ENCODE measurements around the gene ELOVL4. TPM values are rescaled to one million over a fixed set of nuclear protein-coding genes. Genes with fewer than 3 reads are reported as not detected.

The ELOVL4 gene
- total RNA-seq, 4 donors from 2014 or later: 0.67 to 1.1 (median 0.85) TPM; not detected in 1

DNA sequence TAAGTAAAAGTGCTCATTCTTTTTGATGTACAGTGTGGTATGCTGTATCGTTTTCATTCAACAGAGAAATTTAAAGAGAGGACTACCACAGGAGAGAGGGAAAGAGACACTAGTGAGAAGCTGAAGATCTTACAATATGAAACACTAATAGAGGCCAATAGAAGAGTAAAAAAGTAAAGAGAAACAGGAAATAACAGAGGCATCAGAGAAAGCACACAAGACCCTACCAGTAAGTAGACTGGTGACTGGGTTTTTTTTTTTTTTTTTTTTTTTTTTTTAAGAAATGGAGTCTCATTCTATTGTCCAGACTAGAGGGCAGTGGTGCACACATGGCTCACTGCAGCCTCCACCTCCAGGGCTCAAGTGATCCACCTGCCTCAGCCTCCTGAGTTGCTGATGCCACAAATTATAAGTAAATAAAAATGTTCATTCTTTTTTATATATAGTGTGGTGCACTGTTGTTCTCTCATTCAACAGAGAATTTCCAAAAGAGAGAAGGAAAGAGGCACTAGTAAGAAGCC lies 18.8 kb downstream of the ELOVL4 start:
- Histone ChIP-seq H3K9me3 (no peaks in the 10 kb centered on the region), H3K27ac (no peak overlapping the region), H3K4me1 (no peaks in the 10 kb centered on the region), H3K27me3 (no peaks in the 10 kb centered on the region), H3K36me3 (no peaks in the 10 kb centered on the region), H3K4me3 (no peak overlapping the region)
- no peak for DNase-seq
- TF ChIP-seq, protein P1, sequence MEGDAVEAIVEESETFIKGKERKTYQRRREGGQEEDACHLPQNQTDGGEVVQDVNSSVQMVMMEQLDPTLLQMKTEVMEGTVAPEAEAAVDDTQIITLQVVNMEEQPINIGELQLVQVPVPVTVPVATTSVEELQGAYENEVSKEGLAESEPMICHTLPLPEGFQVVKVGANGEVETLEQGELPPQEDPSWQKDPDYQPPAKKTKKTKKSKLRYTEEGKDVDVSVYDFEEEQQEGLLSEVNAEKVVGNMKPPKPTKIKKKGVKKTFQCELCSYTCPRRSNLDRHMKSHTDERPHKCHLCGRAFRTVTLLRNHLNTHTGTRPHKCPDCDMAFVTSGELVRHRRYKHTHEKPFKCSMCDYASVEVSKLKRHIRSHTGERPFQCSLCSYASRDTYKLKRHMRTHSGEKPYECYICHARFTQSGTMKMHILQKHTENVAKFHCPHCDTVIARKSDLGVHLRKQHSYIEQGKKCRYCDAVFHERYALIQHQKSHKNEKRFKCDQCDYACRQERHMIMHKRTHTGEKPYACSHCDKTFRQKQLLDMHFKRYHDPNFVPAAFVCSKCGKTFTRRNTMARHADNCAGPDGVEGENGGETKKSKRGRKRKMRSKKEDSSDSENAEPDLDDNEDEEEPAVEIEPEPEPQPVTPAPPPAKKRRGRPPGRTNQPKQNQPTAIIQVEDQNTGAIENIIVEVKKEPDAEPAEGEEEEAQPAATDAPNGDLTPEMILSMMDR (IDR thresholded peaks at IDR 0.05): no peak
- no peak for TF ChIP-seq POLR2A (IDR thresholded peaks at IDR 0.05)

DNA sequence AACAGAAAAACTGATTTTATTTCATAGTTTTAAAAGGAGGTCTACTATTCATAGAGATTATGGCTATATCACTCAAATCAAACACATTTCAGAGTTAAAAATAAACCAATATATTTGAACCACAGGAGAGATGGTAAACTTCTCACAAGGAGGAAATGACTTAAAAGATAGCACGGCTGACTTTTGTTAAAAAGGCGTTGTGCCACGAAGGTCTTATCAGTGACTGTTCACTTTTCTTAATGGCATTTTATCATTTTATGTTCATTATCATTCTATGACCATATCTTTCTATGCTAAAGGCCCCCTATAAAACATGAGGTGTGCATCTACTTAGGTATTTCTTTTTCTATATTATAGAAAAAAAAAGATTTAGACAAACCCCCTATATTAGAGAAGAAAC lies 19.6 kb downstream of the ELOVL4 start:
- TF ChIP-seq POLR2A (IDR thresholded peaks at IDR 0.05): no peak
- TF ChIP-seq, protein P1 (IDR thresholded peaks at IDR 0.05): no peak
- no peak for DNase-seq
- H3K36me3 ChIP-seq: no peaks in the 10 kb centered on the region
- H3K9me3 ChIP-seq: no peaks in the 10 kb centered on the region
- H3K27me3 ChIP-seq: no peaks in the 10 kb centered on the region
- H3K4me1 ChIP-seq: no peaks in the 10 kb centered on the region
- no peak overlapping the region for H3K27ac ChIP-seq
- no peak overlapping the region for H3K4me3 ChIP-seq

DNA sequence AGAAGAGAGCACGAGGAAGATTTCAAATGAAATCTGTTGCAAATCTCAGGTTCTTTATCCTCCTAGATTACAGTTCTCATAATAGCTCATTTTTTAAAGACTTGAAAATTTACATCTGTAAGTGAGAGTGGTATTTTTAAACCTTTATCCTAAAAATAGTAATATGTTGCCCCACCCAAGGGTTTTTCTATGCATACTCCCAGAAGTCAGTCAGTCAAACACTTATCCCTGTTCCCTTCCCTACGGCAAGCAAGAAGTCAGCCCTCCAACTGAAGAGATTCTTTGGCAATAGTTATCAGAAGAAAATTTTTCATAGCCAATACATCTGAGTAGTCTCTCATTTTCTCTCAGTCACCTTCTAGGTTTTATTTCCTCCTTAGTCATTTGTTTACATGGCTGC lies 24.1 kb downstream of the ELOVL4 start:
- no peaks in the 10 kb centered on the region for H3K27me3 ChIP-seq
- TF ChIP-seq, protein P1 (IDR thresholded peaks at IDR 0.05): no peak
- no peak for TF ChIP-seq POLR2A (IDR thresholded peaks at IDR 0.05)
- no peak for DNase-seq
- no peak overlapping the region for H3K27ac ChIP-seq
- H3K4me3 ChIP-seq: no peak overlapping the region
- H3K9me3 ChIP-seq: no peaks in the 10 kb centered on the region
- no peaks in the 10 kb centered on the region for H3K36me3 ChIP-seq
- H3K4me1 ChIP-seq: no peaks in the 10 kb centered on the region

DNA sequence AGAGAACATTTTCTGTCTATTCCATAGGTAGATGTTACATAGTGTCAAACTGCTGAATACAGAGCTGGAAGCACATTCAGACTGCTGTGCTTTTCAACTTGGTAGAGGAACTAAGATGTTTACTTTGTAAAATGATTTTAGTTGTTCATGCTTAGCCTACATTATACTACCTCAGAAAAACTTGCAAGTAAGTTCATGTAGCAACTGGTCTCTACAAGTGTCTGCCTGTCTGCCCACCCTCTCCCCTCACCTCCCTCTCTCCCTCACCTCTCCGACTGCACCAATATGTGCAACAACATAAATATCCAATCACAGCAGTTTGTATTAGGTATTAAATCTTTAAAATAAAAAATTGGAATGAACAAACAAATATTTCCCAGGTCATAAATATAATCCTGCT lies 25.3 kb downstream of the ELOVL4 start:
- H3K4me1 ChIP-seq: no peaks in the 10 kb centered on the region
- no peaks in the 10 kb centered on the region for H3K9me3 ChIP-seq
- no peak for DNase-seq
- H3K4me3 ChIP-seq: no peak overlapping the region
- H3K36me3 ChIP-seq: no peaks in the 10 kb centered on the region
- no peak for TF ChIP-seq POLR2A (IDR thresholded peaks at IDR 0.05)
- TF ChIP-seq, protein P1 (IDR thresholded peaks at IDR 0.05): no peak
- no peak overlapping the region for H3K27ac ChIP-seq
- H3K27me3 ChIP-seq: no peaks in the 10 kb centered on the region

DNA sequence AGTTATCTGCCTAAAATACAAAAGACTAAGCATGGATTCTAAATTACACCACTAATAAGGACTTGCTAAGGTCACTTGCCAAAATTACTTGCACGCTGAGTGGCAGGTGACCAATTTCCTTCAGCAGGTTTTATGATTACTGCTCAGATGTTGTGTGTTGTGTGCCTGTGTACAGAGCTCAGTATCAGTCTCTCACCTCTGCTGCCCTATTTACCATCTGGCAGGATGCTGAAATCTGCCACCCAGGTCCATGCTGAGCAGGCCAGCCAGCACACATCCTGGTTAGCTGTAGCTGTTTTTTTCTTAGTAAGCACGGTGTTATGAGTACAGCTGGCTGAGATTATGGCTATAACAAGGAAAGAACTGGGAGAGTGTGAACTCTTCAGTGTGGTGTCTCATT lies 34.0 kb downstream of the ELOVL4 start:
- Histone ChIP-seq H3K36me3 (no peaks in the 10 kb centered on the region), H3K27ac (no peak overlapping the region), H3K9me3 (no peaks in the 10 kb centered on the region), H3K4me3 (no peak overlapping the region), H3K4me1 (no peaks in the 10 kb centered on the region), H3K27me3 (no peaks in the 10 kb centered on the region)
- no peak for DNase-seq
- TF ChIP-seq POLR2A (IDR thresholded peaks at IDR 0.05): no peak
- TF ChIP-seq, protein P1 (IDR thresholded peaks at IDR 0.05): no peak

DNA sequence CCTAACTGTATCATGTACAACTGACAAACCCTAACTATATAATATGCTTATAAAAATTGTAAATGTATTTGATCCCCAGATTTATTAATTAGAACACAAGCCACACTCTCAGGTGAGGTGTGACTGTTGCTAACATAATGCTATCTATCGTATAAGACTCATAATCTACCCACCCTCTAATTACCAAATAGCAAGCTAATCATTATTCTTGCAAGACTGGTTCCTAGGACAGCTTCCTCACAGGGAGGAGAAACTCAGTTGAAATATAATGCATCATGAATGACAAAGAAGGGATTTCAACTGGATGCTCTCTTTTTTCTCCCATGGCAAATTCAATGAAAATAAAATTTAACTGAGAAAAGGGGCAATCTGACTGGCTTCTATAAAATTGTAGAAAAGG lies 35.4 kb downstream of the ELOVL4 start:
- H3K27me3 ChIP-seq: no peaks in the 10 kb centered on the region
- TF ChIP-seq, protein P1 (IDR thresholded peaks at IDR 0.05): no peak
- TF ChIP-seq POLR2A (IDR thresholded peaks at IDR 0.05): no peak
- H3K9me3 ChIP-seq: no peaks in the 10 kb centered on the region
- H3K36me3 ChIP-seq: no peaks in the 10 kb centered on the region
- H3K4me1 ChIP-seq: no peaks in the 10 kb centered on the region
- H3K4me3 ChIP-seq: no peak overlapping the region
- H3K27ac ChIP-seq: no peak overlapping the region
- no peak for DNase-seq
